ENCODE measurements around the gene ALDH2. TPM values are rescaled to one million over a fixed set of nuclear protein-coding genes. Genes with fewer than 3 reads are reported as not detected.

ALDH2 gene
- total and polyA plus RNA-seq, 9 of the 15 experiments (the other 6 are each of a cell fraction or from before 2014, with no cell fraction given): 1.9 to 22.5 (median 12.2) TPM

GRCh38 chr12:111841750-111842555, 75.2 kb downstream of the ALDH2 start, which contains the start of gene MAPKAPK5 (continued):
- peak; percentile 4; the same call in 1 of the 2 replicates for TF ChIP-seq ZNF740 (CRISPR knock-in tag; IDR thresholded peaks at IDR 0.05)
- TF ChIP-seq ZNF740 (tag; IDR thresholded peaks at IDR 0.05): no peak
- 0 out of 2 replicates have a peak, but pooled peaks have one; percentile 45 for TF ChIP-seq ZBTB1 (CRISPR knock-in tag; IDR thresholded peaks at IDR 0.05; ENCODE audit: borderline replicate concordance, low read depth)
- TF ChIP-seq RCOR1 (IDR thresholded peaks at IDR 0.05; ENCODE audit: borderline replicate concordance in 1 of 2, low read depth in 2 of 2, low read length in 2 of 2): peak in 1 of 2 experiments; percentile 85; a peak in 2 of 4 replicates
- peak; percentile 56; the same call in 1 of the 2 replicates for TF ChIP-seq DMBX1 (CRISPR knock-in tag; IDR thresholded peaks at IDR 0.05; ENCODE audit: borderline replicate concordance)
- TF ChIP-seq HNRNPLL (IDR thresholded peaks at IDR 0.05; ENCODE audit: low read depth, low read length, poor library complexity, severe bottlenecking): peak; percentile 83
- TF ChIP-seq MXD1 (CRISPR knock-in tag; IDR thresholded peaks at IDR 0.05; ENCODE audit: borderline replicate concordance, poor library complexity, severe bottlenecking): peak; percentile 76
- TF ChIP-seq ETV6 (IDR thresholded peaks at IDR 0.05; ENCODE audit: borderline replicate concordance in 1 of 2, low read depth in 2 of 2, low read length in 1 of 2): no peak; a peak in 1 of 4 replicates
- peak; percentile 80 for TF ChIP-seq ETV6 (CRISPR knock-in tag; IDR thresholded peaks at IDR 0.05; ENCODE audit: borderline replicate concordance)
- TF ChIP-seq POU5F1 (IDR thresholded peaks at IDR 0.05; ENCODE audit: borderline replicate concordance, low read depth, low read length, partially characterized antibody): peak; percentile 58
- TF ChIP-seq RB1 (IDR thresholded peaks at IDR 0.05; ENCODE audit: low read depth): peak; percentile 96
- TF ChIP-seq ZNF408 (CRISPR knock-in tag; IDR thresholded peaks at IDR 0.05; ENCODE audit: low read depth): no peak
- TF ChIP-seq SMARCA5 (IDR thresholded peaks at IDR 0.05): no peak
- no peak for TF ChIP-seq POLR3A (IDR thresholded peaks at IDR 0.05; ENCODE audit: borderline replicate concordance, extremely low read depth, insufficient read depth, insufficient read length)
- peak; percentile 100 for TF ChIP-seq CREM (IDR thresholded peaks at IDR 0.05; ENCODE audit: low read depth)
- TF ChIP-seq ARID3B (CRISPR knock-in tag; IDR thresholded peaks at IDR 0.05; ENCODE audit: borderline replicate concordance): no peak; the same call in 1 of the 2 replicates
- TF ChIP-seq ATF3 (IDR thresholded peaks at IDR 0.05): peak; percentile 99
- TF ChIP-seq ATF3 (CRISPR knock-in tag; conservative IDR thresholded peaks at IDR 0.05): peak; percentile 91
- peak; percentile 93 for TF ChIP-seq POLR2AphosphoS5 (IDR thresholded peaks at IDR 0.05; ENCODE audit: control insufficient read depth, insufficient read depth, low read depth, low read length)
- TF ChIP-seq FOXM1 (IDR thresholded peaks at IDR 0.05; ENCODE audit: low read depth): no peak
- TF ChIP-seq FOXM1 (CRISPR knock-in tag; IDR thresholded peaks at IDR 0.05; ENCODE audit: low read depth): no peak

Measured in K562 (cell line).